ENCODE measurements around the gene SMO. TPM values are rescaled to one million over a fixed set of nuclear protein-coding genes. Genes with fewer than 3 reads are reported as not detected.
"Not testable (repeated sequence)": the region's sequence is repeated elsewhere in the genome, so short reads cannot be mapped to it uniquely, and the experiment has no call there.

Gene SMO
- polyA plus RNA-seq, 3 donors = 96.2 to 110 (median 101) TPM

DNA sequence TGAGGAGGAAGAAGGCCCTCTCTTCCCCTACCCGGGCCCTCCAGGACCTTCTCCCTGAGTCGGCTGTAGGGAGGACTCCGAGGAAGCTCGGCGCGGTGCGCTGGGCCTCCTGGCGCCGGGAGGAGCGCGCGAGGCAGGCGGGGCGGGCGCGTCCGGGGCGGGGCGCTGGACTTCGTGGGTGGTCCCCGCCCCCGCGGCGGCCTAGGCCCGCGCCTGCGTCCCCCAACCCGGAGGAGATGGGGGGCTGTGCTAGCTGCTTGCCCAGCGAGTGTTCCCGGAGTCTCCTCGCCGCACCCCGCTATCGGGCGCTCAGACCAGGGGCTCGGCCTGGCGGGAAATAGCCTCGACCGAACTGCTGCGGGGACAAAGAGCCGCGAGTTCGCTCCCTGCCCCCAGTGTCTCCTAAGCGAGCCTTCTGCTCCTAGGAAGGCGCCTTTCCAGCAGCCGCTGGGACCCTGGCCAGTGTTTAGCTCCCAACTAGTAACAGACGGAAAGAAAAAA lies 19.2 kb upstream of the SMO start:
- peak in 1 of 3 donors; percentile 39 for DNase-seq (ENCODE audit: low read depth in 3 of 3, low spot score in 2 of 3)

DNA sequence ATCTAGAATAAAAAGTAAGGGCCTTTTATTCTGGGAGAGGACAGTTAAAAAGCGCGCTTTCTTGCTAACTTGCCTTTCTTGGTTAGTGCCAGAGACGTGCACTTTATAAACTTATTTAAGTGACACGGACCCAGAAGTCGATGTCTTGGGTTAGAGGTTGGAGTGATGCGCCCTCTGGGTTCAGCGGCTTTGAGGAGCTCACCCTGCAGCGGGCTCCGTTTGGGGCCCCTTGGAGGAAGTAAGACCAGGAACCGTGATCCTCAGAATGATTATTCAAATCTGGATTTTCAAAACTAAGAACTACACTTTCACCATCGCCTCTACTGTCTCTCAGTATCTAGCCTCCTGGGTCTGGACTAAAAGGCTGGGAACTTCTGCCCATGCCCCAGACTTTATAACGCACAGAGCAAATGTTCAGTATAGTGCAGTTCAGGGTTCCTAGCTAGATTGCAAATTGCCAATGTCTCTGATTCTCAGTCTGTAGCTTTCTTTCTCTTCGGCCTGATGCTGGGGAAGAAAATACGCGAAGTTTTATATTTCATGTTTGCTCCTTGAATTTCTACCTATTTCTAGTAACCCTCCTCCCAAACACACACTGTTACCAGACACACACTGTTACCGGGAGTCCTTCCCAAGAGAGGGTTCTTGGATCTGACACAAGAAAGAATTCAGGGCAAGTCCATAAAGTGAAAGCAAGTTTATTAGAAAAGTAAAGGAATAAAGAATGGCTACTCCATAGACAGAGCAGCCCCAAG lies 18.6 kb upstream of the SMO start:
- no peak for DNase-seq (ENCODE audit: low read depth in 3 of 3, low spot score in 2 of 3)

DNA sequence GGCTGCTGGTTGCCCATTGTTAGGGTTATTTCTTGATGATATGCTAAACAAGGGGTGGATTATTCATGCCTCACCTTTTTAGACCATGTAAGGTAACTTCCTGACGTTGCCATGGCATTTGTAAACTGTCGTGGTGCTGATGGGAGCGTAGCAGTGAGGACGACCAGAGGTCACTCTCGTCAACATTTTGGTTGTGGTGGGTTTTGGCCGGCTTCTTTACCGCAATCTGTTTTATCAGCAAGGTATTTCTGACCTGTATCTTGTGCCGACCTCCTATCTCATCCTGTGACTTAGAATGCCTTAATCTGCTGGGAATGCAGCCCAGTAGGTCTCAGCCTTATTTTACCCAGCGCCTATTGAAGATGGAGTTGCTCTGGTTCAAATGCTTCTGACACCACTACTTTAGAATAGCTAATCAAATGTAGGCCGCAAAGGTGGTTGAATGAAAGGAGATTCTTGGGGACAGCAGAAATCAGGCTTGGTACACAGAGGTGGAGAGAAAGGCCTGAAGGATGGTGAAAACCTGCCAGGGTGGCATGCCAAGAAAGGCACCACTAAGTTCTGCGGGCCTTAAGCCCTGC lies 17.9 kb upstream of the SMO start:
- no peak for DNase-seq (ENCODE audit: low read depth in 3 of 3, low spot score in 2 of 3)

DNA sequence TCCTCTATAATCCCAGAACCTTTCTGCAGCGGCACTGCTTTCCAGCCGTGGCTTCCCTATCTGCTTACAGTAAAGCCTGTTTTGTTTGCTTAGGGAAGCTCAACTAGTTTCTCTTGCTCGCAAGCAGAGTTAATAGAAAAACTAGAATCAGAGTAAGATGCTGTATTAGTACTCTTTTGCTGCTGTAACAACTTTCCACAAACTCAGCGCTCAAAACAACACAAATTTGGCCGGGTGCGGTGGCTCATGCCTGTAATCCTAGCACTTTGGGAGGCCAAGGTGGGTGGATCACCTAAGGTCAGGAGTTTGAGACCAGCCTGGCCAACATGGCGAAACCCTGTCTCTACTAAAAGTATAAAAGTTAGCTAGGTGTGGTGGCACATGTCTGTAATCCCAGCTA lies 14.6 kb upstream of the SMO start:
- not testable (repeated sequence) for DNase-seq (ENCODE audit: low read depth in 3 of 3, low spot score in 2 of 3)

DNA sequence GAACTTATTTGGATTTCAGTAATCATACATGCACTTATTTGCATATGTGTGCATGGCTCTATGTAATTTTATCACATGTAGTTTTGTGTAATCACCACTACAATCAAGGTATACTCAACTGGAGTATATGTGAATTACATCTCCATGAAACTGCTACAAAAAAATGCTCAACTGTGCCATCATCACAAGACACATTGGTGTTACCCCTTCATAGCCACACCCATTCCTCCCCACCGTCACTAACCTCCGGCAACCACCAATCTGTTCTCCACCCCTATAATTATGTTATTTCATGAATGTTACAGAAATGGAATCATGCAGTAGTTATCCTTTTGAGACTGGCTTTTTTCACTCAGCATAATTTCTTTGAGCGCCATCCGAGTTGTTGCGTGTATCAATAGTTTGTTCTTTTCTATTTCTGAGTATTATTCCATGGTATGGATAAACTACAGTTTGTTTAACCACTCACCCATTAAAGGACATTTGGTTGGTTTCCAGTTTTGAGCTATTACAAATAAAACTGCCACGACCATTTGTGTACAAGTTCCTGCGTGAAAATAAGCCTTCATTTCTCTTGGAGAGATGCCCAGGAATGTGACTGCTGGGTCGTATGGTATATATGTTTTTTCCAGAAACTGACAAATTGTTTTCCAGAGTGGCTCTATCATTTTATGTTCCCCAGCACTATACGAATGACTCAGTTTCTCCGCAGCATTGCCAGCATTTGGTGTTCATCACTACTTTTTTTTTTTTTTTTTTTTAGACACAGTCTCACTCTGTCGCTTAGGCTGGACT lies 11.3 kb upstream of the SMO start:
- peak in 1 of 3 donors; percentile 23 for DNase-seq (ENCODE audit: low read depth in 3 of 3, low spot score in 2 of 3)

DNA sequence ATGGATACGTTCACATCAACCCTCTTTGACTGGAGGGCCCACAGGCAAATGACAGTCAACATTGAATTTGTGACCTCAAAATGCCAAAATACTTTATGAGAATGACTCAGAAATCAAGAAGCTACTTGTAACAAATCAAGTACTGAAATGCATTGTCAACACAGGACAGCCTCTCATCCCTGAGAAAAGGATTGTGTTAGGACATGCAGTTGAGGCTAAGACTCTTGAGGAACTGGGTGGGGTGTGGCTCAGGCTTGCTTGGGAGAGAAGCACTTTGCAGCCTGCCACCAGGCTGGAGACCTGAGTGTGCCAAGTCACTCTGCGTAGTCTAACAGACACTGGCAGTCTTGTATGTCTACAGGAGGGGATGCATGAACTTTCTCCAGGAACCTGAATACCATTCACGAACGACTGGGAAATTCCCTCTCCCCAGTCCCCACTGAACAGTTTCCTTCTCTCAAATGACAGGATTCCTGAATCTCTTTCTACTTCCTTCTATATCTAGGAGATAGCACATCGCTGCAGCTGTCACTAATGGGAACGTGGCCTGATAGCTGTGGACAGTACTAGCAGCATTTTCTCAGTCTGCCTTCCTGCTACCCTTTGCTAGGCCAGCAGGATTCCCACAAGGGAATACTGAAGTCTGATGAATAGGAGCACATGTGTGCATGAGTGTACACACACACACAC lies 3.3 kb upstream of the SMO start:
- no peak for DNase-seq (ENCODE audit: low read depth in 3 of 3, low spot score in 2 of 3)

DNA sequence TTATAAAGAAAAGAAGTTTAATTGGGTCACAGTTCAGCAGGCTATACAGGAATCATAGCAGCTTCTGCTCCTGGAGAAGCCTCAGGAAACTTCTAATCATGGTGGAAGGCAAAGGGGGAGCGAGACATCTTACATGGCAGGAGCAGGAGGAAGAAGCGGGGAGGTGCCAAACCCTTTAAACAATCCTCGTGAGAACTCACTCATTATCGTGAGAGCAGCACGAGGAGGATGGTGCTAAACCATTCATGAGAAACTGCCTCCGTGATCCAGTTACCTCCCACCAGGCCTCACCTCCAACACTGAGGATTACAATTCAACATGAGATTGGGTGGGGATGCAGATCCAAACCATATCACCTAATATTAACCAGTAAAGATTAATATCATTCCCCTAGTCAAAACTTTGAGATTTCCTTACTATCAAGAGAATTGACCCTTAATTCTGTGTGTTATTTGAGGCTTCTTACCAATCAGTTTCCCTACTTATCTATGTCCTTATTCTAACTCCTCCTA lies 1.6 kb upstream of the SMO start:
- DNase-seq (ENCODE audit: low read depth in 3 of 3, low spot score in 2 of 3) = no peak

DNA sequence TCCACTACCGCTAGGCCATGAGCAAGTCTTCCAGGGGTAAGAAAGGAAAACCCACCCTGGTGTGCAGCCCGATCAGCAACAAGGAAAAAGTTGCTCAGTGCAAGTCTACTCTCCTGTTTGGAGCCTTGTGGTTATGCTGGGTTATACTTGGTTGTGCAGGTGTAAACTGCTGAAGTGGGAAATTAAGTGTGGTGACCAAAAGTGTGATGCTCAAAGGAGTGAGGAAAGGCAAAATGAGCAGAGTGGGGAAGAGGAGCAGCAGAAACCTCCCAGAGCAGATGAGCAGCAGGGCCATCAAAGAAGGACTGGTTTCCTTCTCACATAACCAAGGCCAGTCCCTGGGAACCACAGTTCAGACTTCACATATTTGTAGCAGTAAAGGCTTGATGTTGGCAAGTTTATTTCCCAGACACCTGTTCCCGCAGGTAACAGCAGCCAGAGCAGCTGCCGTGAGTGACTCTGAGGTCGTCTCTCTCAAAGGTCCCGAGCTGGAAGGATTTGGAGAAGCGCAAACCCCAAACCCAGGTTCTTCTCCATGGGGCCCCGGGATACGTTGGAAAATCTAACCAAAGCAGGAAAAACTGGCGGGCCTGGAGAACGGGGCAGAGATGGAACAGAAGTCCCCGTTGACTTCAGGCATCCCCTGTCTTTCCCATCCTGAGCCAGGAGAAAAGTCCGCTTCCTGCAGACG lies 607 bp upstream of the SMO start:
- DNase-seq (ENCODE audit: low read depth in 3 of 3, low spot score in 2 of 3) = no peak

DNA sequence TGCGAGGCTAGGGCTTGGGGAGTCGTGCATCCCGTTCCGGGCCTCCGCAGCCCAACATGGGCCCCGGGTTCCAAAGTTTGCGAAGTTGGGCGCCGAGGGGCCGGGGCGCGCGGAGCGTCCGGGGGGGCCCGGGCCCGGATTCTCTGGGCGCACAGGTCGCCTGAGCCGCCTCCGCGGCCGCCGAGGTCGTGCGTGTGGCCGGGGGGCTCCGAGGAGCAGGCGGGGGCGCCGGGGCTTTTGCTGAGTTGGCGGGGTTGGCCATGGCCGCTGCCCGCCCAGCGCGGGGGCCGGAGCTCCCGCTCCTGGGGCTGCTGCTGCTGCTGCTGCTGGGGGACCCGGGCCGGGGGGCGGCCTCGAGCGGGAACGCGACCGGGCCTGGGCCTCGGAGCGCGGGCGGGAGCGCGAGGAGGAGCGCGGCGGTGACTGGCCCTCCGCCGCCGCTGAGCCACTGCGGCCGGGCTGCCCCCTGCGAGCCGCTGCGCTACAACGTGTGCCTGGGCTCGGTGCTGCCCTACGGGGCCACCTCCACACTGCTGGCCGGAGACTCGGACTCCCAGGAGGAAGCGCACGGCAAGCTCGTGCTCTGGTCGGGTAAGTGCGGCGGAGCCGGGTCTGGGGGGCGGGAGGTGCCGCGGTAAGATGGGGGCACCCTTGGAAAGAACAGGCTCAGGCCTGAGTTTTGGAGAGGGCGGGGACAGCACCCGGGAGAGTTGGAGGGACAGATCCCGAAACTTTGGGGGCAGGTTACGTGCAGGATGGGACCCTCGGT lies 643 bp downstream of the SMO start:
- DNase-seq (ENCODE audit: low read depth in 3 of 3, low spot score in 2 of 3) = peak in 2 of 3 donors; percentile 10 to 15

DNA sequence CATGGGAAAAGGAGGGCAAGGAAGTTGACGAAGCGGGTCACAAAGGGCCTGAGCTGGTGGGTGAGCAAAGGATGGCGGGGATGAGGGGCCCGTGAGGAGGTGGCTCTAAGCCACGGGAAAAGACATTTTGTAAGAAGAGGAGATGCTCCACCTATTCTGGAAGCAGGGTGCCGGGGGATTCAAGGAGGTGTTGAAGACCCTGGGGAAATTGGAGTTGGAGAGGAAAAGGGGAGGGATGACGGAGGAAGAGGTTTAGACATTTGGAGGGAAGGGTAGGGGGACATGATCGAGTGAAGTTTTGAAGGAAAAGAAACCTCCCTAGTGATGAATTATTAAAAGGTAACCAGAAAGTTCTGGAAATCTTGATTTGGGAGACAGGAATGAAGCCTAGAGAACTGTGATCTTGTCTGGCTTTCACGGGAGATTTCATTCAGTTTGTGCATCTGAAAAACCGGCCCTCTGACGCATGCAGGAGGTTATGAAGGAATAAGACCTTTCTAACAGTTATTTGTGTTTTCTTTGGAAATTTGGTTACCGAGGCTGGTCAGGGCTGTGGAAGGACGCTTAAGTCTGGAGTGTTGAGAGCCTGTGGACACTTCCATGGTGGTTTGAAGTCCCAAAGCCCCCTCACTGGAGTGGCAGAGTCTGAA lies 1.4 kb downstream of the SMO start:
- no peak for DNase-seq (ENCODE audit: low read depth in 3 of 3, low spot score in 2 of 3)

DNA sequence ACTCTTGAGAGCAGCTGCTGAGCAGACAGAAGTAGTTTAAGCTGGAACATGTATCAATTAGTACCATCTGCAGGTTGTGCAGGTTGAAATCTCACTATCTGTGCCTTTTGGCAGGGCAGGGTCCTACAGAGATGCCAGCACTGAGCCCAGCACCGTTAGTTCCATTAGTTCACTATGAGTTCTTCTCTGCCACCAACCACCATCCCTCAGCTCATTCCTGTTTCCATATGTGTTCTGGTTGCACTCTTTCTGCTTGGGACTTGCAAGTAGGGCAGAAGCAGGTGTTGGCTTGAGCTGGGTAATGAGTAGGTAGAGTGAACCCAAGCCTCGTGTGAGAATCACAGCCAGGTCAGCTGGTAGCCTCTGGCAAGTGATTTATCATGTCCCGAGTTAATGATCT lies 2.8 kb downstream of the SMO start:
- DNase-seq (ENCODE audit: low read depth in 3 of 3, low spot score in 2 of 3) = no peak

DNA sequence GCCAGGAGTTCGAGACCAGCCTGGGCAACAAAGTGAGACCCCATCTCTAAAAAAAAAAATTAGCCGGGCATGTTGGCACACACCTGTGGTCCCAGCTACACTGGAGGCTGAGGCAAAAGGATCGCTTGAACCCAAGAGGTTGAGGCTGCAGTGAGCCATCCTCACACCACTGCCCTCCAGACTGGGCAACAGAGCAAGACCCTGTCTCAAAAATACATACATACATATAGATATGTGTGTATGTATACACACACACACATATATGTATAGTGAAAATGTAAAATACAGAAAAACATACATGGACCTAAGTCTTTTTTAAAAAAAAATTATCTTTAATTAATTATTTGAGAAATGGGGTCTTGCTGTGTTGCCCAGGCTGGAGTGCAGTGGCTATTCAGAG lies 5.5 kb downstream of the SMO start:
- no peak for DNase-seq (ENCODE audit: low read depth in 3 of 3, low spot score in 2 of 3)

DNA sequence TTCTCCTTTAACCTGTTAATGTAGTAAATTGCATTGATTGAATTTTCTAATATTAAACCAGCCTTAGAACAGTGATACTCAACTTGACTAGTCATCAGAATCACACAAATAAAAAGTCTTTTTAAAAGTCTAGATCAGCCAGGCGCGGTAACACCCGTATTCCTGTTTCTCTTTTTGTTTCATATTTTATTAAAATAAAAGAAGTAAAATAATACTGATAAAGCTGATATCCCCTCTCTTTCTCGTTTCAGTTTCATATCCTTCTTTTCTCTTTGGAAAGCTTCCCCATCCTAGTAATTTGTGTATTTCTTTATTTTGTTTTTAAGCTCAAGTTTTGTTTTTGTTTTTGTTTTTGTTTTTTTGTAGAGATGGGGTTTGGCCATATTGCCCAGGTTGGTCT lies 9.3 kb downstream of the SMO start:
- DNase-seq (ENCODE audit: low read depth in 3 of 3, low spot score in 2 of 3) = no peak

DNA sequence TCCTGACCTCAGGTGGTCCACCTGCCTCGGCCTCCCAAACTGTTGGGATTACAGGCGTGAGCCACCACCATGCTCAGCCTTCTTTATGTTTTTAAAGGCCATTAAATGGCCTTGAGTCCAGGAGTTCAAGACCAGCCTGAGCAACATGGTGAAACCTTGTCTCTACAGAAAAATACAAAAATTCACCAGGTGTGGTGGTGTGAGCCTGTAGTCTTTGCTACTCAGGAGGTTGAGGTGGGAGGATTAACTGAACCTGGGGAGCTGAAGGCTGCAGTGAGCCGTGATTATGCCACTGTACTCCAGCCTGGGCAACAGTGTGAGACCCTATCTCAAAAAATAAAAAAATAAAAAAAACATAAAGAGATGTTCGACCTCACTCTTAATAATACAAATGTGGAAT lies 11.0 kb downstream of the SMO start:
- no peak for DNase-seq (ENCODE audit: low read depth in 3 of 3, low spot score in 2 of 3)

DNA sequence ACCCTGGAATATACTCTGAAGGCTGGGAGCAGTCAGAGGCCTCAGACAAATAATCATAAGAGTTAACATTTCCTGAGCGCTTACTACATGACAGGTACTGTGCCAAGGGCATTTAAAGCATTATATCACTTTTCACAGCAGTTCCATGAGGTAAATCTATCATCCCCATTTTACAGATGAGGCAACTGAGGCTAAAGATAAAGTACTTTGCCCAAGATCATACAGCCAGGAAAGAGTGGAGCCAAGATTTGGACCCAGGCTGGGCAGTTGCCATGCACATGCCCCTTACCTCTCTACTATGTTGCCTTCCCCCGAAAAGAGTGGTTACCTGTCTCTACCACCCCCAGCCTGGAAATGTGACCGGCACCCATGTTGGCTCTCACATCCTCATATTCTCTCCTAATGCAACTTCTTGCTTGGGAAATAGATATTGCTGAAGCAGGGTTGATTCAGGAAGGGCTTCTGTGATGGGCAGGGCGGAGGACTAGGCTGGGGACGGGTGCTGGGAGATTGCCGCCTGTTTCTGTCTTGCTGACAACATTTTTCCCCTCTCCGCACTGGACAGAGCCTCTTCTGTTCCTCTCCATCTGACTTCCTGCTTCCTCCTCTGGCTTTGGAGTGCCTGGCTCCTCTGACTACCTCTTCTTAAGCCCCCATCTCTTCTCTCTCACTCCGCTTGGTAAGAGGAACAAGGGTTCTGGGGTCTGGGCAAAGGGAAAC lies 13.8 kb downstream of the SMO start:
- DNase-seq (ENCODE audit: low read depth in 3 of 3, low spot score in 2 of 3) = no peak

DNA sequence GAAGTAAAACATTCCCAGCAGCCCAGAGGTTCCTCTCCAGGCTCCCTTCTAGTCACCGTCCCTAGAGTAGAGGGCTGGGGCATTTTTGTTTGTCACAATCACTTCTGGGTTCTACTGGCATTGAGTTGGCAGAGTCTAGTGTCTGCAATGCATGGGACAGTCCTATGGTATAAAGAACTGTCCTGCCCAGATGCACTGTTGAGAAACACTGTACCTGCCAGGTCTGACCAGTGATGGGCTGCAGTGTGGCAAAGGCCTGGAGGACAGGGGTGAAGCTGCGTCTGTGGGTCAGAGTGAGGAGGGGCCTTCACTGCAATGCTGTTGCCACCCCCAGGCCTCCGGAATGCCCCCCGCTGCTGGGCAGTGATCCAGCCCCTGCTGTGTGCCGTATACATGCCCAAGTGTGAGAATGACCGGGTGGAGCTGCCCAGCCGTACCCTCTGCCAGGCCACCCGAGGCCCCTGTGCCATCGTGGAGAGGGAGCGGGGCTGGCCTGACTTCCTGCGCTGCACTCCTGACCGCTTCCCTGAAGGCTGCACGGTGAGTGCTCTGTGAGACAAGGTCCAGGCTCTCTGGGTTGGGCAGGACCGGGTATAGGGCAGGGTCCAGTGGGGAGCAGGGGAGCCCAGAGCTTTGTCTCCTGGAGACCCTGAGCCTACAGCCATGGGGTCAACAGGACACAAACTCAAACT lies 14.8 kb downstream of the SMO start:
- DNase-seq (ENCODE audit: low read depth in 3 of 3, low spot score in 2 of 3) = no peak

DNA sequence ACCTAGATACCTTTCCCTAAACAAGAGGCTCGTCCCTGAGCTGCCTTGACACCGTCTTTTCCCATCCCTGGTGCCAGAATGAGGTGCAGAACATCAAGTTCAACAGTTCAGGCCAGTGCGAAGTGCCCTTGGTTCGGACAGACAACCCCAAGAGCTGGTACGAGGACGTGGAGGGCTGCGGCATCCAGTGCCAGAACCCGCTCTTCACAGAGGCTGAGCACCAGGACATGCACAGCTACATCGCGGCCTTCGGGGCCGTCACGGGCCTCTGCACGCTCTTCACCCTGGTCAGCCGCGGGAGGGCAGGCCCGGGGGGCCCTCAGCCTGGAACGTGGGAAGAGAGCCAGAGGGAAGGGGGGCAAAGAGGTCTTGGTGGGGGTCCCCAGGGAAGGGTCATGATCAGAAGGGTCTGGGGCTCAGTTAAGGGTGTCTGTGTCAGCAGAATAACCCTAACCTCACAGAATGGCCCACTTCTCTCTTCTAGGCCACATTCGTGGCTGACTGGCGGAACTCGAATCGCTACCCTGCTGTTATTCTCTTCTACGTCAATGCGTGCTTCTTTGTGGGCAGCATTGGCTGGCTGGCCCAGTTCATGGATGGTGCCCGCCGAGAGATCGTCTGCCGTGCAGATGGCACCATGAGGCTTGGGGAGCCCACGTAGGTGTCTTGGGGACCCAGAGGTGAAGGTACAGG lies 16.8 kb downstream of the SMO start:
- no peak for DNase-seq (ENCODE audit: low read depth in 3 of 3, low spot score in 2 of 3)

Measured in right renal cortex interstitium (tissue), 3 donors.